K562 (cell line): Measurements from ENCODE around the gene ITPK1. TPM values are rescaled to one million over a fixed set of nuclear protein-coding genes. Genes with fewer than 3 reads are reported as not detected.

ENCODE experiments used
- ARID3B ChIP-seq: fragments of 250-450 bp; sonication (Bioruptor Pico); IDR thresholded peaks from 2 replicates; pipeline ENCODE4 v1.4.0; 2020; ENCODE audit warnings: borderline replicate concordance
- BMI1 ChIP-seq: fragments of 150-350 bp; IDR thresholded peaks from 2 replicates; pipeline ENCODE4 v1.6.1; 2014; ENCODE audit warnings: low read length
- CEBPZ ChIP-seq: fragments of 150-350 bp; IDR thresholded peaks from 2 replicates; pipeline ENCODE4 v1.6.1; 2014; ENCODE audit warnings: low read depth, mild to moderate bottlenecking, low read length, borderline replicate concordance
- CREM ChIP-seq: IDR thresholded peaks from 2 replicates; pipeline ENCODE4 v1.6.1; 2014; ENCODE audit warnings: antibody characterized with exemption, low read depth
- CTCF ChIP-seq, 3 experiments: IDR thresholded peaks in 2 of 3; conservative IDR thresholded peaks in 1 of 3; 2 replicates each; pipeline ENCODE4 v1.5.1; 2011 to 2012; ENCODE audit warnings: low read length in 3 of 3, mild to moderate bottlenecking in 3 of 3, control low read depth in 2 of 3, improper control_type of control experiment in 1 of 3, inconsistent platforms in 1 of 3, low read depth in 1 of 3, mixed read lengths in 1 of 3, moderate library complexity in 1 of 3; ENCODE audit not compliant: insufficient read depth in 2 of 3
- FOXP1 ChIP-seq: sonication (generic); formaldehyde crosslinking; IDR thresholded peaks from 2 replicates; pipeline ENCODE4 v1.8.0; 2022; ENCODE audit warnings: mild to moderate bottlenecking, missing genetic modification reagents
- TARDBP ChIP-seq: fragments of 450-650 bp; IDR thresholded peaks from 2 replicates; pipeline ENCODE4 v1.6.1; 2016
- ZNF280A ChIP-seq: fragments of 450-650 bp; IDR thresholded peaks from 2 replicates; pipeline ENCODE4 v1.6.1; 2018; ENCODE audit warnings: mild to moderate bottlenecking, low read depth; ENCODE audit not compliant: partially characterized antibody
- ZNF384 ChIP-seq: IDR thresholded peaks from 2 replicates; pipeline ENCODE4 v1.6.1; 2012; ENCODE audit warnings: low read depth, low read length, improper control_type of control experiment
- ZNF77 ChIP-seq: fragments of 250-450 bp; sonication (Bioruptor Pico); IDR thresholded peaks from 2 replicates; pipeline ENCODE4 v1.5.0; 2020
- ZNF780A ChIP-seq: fragments of 250-450 bp; sonication (Bioruptor Pico); IDR thresholded peaks from 2 replicates; pipeline ENCODE4 v1.5.0; 2021; ENCODE audit warnings: mild to moderate bottlenecking
- polyA plus RNA-seq, 8 experiments: library from polyadenylated mRNA; depleted of rRNA in 4 of 8; stranded (reverse) in 5 of 8; unstranded in 3 of 8; fragments of >200 nt; fragmentation: Nextera tagmentation in 2 of 8; fragmentation: Illumina TruSeq in 1 of 8; extraction: Ambion mirVana in 2 of 8; extraction: Trizol in 1 of 8; gene quantifications; 2 replicates each; pipeline versions ENCODE4 v1.2.1 to v1.2.3, GENCODE V29; 2011 to 2014; ENCODE audit warnings: inconsistent platforms in 1 of 8, missing spikeins in 1 of 8
- total RNA-seq, 7 experiments: library from RNA; depleted of rRNA in 6 of 7; stranded (reverse); fragments of >200 nt in 6 of 7; fragmentation: Illumina TruSeq in 2 of 7; extraction: Trizol in 2 of 7; gene quantifications; 2 replicates each; pipeline versions ENCODE4 v1.2.1 to v1.2.3, GENCODE V29; 2011 to 2021; ENCODE audit warnings: low replicate concordance in 1 of 7

Gene ITPK1
- total and polyA plus RNA-seq, 9 of the 15 experiments (the other 6 are each of a cell fraction or from before 2014, with no cell fraction given), result 1.2 to 39.2 (median 23.0) TPM

- no peak for TF ChIP-seq ZNF280A
- TF ChIP-seq ARID3B (CRISPR knock-in tag), result no peak
- no peak for TF ChIP-seq ZNF77 (CRISPR knock-in tag)
- no peak for TF ChIP-seq BMI1
- TF ChIP-seq ZNF384, result no peak
- no peak for TF ChIP-seq CEBPZ
- no peak for TF ChIP-seq ZNF780A (CRISPR knock-in tag)
- no peak for TF ChIP-seq TARDBP
- no peak for TF ChIP-seq CREM
- TF ChIP-seq CTCF (IDR thresholded peaks at IDR 0.05 in 2 of 3, conservative IDR thresholded peaks at IDR 0.05 in 1 of 3; ENCODE audit: insufficient read depth in 2 of 3, low read depth in 1 of 3, low read length in 3 of 3), result no peak
- no peak for TF ChIP-seq FOXP1 (CRISPR knock-in tag)
Observed at GRCh38 chr14:93009471-93010129, 106.1 kb downstream of the ITPK1 start (continued).
